Effector CD8-positive, alpha-beta T cell (primary cell): ENCODE measurements around the gene OMG.
"Not testable (repeated sequence)": the region's sequence is repeated elsewhere in the genome, so short reads cannot be mapped to it uniquely, and the experiment has no call there.

Source experiments
- DNase-seq: peaks from one replicate; lab custom pipeline; 2025; lab: John Stamatoyannopoulos, UW

Gene OMG

GRCh38 chr17:31308372-31309334 lies 11.6 kb upstream of the OMG start:
- no peak for DNase-seq

- no peak for DNase-seq
Measured at GRCh38 chr17:31307640-31308039, 10.6 kb upstream of the OMG start.

- no peak for DNase-seq
Measured at GRCh38 chr17:31299624-31300023, 2.6 kb upstream of the OMG start.

- no peak for DNase-seq
Measured at GRCh38 chr17:31296142-31296541, 897 bp downstream of the OMG start.

- DNase-seq, result no peak
Measured at GRCh38 chr17:31295489-31295871, 1.6 kb downstream of the OMG start.

GRCh38 chr17:31294820-31295488 lies 2.1 kb downstream of the OMG start:
- no peak for DNase-seq

GRCh38 chr17:31294231-31294630 lies 2.8 kb downstream of the OMG start:
- DNase-seq, result no peak

- no peak for DNase-seq
Measured at GRCh38 chr17:31293581-31293980, 3.5 kb downstream of the OMG start.

- no peak for DNase-seq
Measured at GRCh38 chr17:31291820-31292219, 5.2 kb downstream of the OMG start.

- no peak for DNase-seq
Measured at GRCh38 chr17:31289790-31290189, 7.2 kb downstream of the OMG start.

GRCh38 chr17:31287932-31288331 lies 9.1 kb downstream of the OMG start:
- DNase-seq, result not testable (repeated sequence)

GRCh38 chr17:31286587-31286986 lies 10.5 kb downstream of the OMG start:
- DNase-seq, result no peak

GRCh38 chr17:31283841-31284240 lies 13.2 kb downstream of the OMG start:
- no peak for DNase-seq

- DNase-seq, result no peak
Measured at GRCh38 chr17:31281061-31281460, 16.0 kb downstream of the OMG start.

- no peak for DNase-seq
Measured at GRCh38 chr17:31279401-31279800, 17.6 kb downstream of the OMG start.

GRCh38 chr17:31275116-31275515 lies 21.9 kb downstream of the OMG start:
- DNase-seq, result no peak

- DNase-seq, result no peak
Measured at GRCh38 chr17:31274252-31274651, 22.8 kb downstream of the OMG start.

- no peak for DNase-seq
Measured at GRCh38 chr17:31273516-31273915, 23.5 kb downstream of the OMG start.

- DNase-seq, result no peak
Measured at GRCh38 chr17:31272803-31273202, 24.2 kb downstream of the OMG start.

GRCh38 chr17:31272236-31272635 lies 24.8 kb downstream of the OMG start:
- no peak for DNase-seq

GRCh38 chr17:31269578-31269983 lies 27.5 kb downstream of the OMG start:
- DNase-seq, result no peak

GRCh38 chr17:31269036-31269577 lies 27.9 kb downstream of the OMG start:
- DNase-seq, result no peak

- no peak for DNase-seq
Measured at GRCh38 chr17:31266042-31266441, 31.0 kb downstream of the OMG start.
